HL-60/S4 treated with phorbol 12-myristate 13-acetate at 8.2 ng/mL for 4 days and 3 days (cell line): ENCODE measurements around the gene IPO7.

Source experiments
- in situ Hi-C: fragments of 300-500 bp; cut with MboI; formaldehyde crosslinking; loops from 2 replicates; pipeline ENCODE4 v1.15.0; 2022; ENCODE audit warnings: low sequenced_read_pairs

Gene IPO7

DNA sequence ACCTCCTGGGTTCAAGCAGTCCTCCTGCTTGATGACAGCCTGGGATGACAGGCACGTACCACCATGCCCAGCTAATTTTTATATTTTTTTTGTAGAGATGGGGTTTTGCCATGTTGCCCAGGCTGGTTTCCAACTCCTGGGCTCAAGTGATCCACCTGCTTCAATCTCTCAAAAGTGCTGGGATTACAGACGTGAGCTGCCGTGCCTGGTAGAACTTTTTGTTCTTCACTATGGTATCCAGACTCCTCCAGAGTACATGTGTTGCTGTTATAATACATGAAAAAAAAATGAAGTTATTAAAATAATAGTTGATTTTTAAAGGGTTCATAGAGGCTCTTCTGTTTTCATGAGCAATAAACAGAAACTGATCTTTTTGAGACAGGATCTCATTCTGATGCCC lies 105.9 kb downstream of the IPO7 start:
- in situ Hi-C loops = no loop called here

GRCh38 chr11:9493492-9493891 lies 109.0 kb downstream of the IPO7 start:
- in situ Hi-C loops = no loop called here

DNA sequence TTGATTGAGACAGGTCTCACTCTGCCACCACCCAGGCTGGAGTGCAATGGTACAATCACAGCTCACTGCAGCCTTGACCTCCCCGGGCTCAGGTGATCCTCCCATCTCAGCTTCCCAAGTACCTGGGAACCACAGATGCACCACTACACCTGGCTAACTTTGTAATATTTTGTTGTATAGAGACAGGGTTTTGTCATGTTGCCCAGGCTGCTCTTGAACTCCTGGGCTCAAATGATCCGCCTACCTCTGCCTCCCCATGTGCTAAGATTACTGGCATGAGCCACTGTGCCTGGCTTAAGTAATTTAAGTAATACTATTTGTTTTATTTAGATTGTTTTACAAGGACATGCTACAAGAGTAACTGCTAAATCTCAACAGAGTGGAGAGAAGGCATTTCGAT lies 109.9 kb downstream of the IPO7 start:
- in situ Hi-C loops = no loop called here

DNA sequence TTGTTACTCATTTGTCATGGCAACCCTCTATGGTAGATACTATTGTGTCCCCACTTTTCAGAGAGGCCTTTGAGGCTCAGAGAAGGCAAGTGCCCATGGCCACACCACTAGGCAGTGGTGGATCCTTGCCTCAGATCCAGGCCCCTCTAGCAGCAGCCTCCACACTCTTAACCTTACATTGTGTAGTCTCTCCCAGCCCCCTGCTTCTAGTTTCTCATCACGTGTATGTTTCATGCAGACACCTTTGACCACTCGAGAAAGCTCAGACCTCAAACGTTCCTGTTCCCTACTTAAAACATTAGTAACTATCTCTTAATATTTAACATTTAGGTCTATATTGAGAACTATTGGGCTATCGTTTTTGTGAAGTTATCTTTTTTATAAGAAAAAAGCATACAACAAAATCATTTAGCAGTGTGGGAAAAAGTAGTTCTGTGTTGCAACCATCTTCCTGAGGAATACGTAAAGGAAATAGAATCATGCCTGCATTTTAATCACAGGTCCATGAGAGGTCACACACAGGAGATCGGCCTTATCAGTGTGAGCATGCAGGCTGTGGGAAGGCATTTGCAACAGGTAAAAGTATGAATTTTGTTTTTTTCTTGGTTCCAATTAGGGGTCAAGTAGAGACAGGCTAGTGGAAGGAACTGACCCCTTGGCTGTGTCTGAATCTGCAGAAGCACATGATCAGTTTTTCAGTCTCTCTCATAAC lies 111.5 kb downstream of the IPO7 start:
- in situ Hi-C loops = no loop called here
